ENCODE measurements around the gene CBX6. TPM values are rescaled to one million over a fixed set of nuclear protein-coding genes. Genes with fewer than 3 reads are reported as not detected.

Gene CBX6
- total RNA-seq, 3 donors from 2014 or later (not counting 1 experiment from before 2014, with no cell fraction given): 68.0 to 81.5 (median 75.7) TPM

DNA sequence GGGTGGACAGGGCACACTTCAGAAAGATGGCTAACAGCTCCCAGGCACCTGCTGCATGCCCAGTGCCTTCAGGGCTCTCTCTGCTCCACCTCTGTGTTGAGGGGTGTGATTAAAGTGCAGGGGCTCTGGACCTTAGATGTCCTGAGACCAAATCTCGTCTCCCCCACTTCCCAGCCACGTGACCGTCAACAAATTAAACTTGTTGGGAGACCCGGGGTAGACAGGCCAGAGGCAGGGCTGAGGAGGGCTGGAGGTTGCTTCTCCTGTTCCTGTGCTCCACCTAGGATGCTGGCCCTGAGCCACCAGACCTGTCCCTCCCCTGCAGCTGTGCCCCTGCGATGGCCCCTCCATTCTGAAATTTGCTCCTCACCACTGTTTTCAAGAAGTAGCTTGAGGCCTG is 45.2 kb downstream of the CBX6 start:
- H3K4me1 Mint-ChIP-seq: no peaks in the 10 kb centered on the region
- intact Hi-C loops (cut with micrococcal nuclease): no loop called here
- ATAC-seq: no peak
- no peak overlapping the region for H3K4me3 ChIP-seq (ENCODE audit: low read length)
- no peaks in the 10 kb centered on the region for H3K36me3 ChIP-seq (ENCODE audit: control insufficient read depth, insufficient read depth, low read length)
- H3K27ac ChIP-seq (ENCODE audit: low read length): no peak overlapping the region
- TF ChIP-seq, protein P1, sequence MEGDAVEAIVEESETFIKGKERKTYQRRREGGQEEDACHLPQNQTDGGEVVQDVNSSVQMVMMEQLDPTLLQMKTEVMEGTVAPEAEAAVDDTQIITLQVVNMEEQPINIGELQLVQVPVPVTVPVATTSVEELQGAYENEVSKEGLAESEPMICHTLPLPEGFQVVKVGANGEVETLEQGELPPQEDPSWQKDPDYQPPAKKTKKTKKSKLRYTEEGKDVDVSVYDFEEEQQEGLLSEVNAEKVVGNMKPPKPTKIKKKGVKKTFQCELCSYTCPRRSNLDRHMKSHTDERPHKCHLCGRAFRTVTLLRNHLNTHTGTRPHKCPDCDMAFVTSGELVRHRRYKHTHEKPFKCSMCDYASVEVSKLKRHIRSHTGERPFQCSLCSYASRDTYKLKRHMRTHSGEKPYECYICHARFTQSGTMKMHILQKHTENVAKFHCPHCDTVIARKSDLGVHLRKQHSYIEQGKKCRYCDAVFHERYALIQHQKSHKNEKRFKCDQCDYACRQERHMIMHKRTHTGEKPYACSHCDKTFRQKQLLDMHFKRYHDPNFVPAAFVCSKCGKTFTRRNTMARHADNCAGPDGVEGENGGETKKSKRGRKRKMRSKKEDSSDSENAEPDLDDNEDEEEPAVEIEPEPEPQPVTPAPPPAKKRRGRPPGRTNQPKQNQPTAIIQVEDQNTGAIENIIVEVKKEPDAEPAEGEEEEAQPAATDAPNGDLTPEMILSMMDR (IDR thresholded peaks at IDR 0.05): no peak
- no peaks in the 10 kb centered on the region for H3K9me3 ChIP-seq (ENCODE audit: control insufficient read depth, insufficient read depth, low read length)
- DNase-seq: no peak
- no peaks in the 10 kb centered on the region for H3K27me3 Mint-ChIP-seq (ENCODE audit: low read depth in 2 of 2)
- no peaks in the 10 kb centered on the region for H3K9me3 Mint-ChIP-seq
- no peaks in the 10 kb centered on the region for H3K27me3 ChIP-seq (ENCODE audit: control insufficient read depth, insufficient read depth, low read length)
- WGBS (ENCODE audit: insufficient coverage): 86% methylated on average over 5 of the region's 5 CpGs
- no peak overlapping the region for H3K27ac Mint-ChIP-seq
- H3K4me1 ChIP-seq (ENCODE audit: control insufficient read depth, insufficient read depth, low read length): no peaks in the 10 kb centered on the region
- H3K4me3 Mint-ChIP-seq: no peak overlapping the region
- H3K36me3 Mint-ChIP-seq: no peaks in the 10 kb centered on the region

DNA sequence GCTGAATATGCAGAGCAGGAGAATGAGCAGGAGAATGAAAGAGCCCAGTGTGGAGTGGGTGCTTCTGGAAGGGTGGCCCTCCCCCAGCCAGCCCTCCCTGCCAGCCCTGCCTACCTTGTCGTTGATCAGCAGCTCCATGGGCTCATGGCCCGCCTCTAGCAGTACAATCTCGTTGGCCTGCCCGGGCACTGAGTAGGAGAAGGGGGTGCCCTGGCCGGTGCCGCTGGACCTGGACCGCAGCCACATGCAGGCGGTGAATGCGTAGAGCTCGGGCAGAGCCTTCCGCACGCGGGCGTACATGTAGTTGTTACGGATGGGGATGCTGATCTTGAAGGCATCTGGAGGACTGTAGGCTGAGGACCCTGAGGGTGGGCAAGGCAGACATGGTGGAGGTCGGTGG is 45.6 kb downstream of the CBX6 start:
- Histone ChIP-seq H3K27ac (ENCODE audit: low read length) (no peak overlapping the region), H3K4me3 (ENCODE audit: low read length) (no peak overlapping the region), H3K27me3 (ENCODE audit: control insufficient read depth, insufficient read depth, low read length) (no peaks in the 10 kb centered on the region), H3K36me3 (ENCODE audit: control insufficient read depth, insufficient read depth, low read length) (no peaks in the 10 kb centered on the region), H3K9me3 (ENCODE audit: control insufficient read depth, insufficient read depth, low read length) (no peaks in the 10 kb centered on the region), H3K4me1 (ENCODE audit: control insufficient read depth, insufficient read depth, low read length) (no peaks in the 10 kb centered on the region)
- ATAC-seq (no peak), DNase-seq (no peak)
- no peaks in the 10 kb centered on the region for H3K36me3 Mint-ChIP-seq
- no peak overlapping the region for H3K4me3 Mint-ChIP-seq
- no peaks in the 10 kb centered on the region for H3K9me3 Mint-ChIP-seq
- intact Hi-C loops (cut with micrococcal nuclease): no loop called here
- TF ChIP-seq, protein P1 (IDR thresholded peaks at IDR 0.05): no peak
- WGBS (ENCODE audit: insufficient coverage): 92% methylated on average over 16 of the region's 16 CpGs
- H3K27me3 Mint-ChIP-seq (ENCODE audit: low read depth in 2 of 2): no peaks in the 10 kb centered on the region
- H3K4me1 Mint-ChIP-seq: no peaks in the 10 kb centered on the region
- H3K27ac Mint-ChIP-seq: no peak overlapping the region

- Histone ChIP-seq H3K27me3 (ENCODE audit: control insufficient read depth, insufficient read depth, low read length) (no peaks in the 10 kb centered on the region), H3K36me3 (ENCODE audit: control insufficient read depth, insufficient read depth, low read length) (no peaks in the 10 kb centered on the region), H3K27ac (ENCODE audit: low read length) (no peak overlapping the region), H3K4me1 (ENCODE audit: control insufficient read depth, insufficient read depth, low read length) (no peaks in the 10 kb centered on the region), H3K9me3 (ENCODE audit: control insufficient read depth, insufficient read depth, low read length) (no peaks in the 10 kb centered on the region), H3K4me3 (ENCODE audit: low read length) (no peak overlapping the region)
- TF ChIP-seq, protein P1 (IDR thresholded peaks at IDR 0.05): no peak
- intact Hi-C loops (cut with micrococcal nuclease): no loop called here
- H3K4me3 Mint-ChIP-seq: no peak overlapping the region
- H3K27me3 Mint-ChIP-seq (ENCODE audit: low read depth in 2 of 2): no peaks in the 10 kb centered on the region
- peak; percentile 27 to 70 for DNase-seq
- 17% methylated on average over 4 of the region's 4 CpGs for WGBS (ENCODE audit: insufficient coverage)
- peak; percentile 70 to 98 (median 88) for ATAC-seq
- H3K36me3 Mint-ChIP-seq: no peaks in the 10 kb centered on the region
- no peaks in the 10 kb centered on the region for H3K4me1 Mint-ChIP-seq
- H3K27ac Mint-ChIP-seq: no peak overlapping the region
- H3K9me3 Mint-ChIP-seq: no peaks in the 10 kb centered on the region
Observed at GRCh38 chr22:38824585-38824984, 47.4 kb downstream of the CBX6 start.

GRCh38 chr22:38823637-38824036 is 48.4 kb downstream of the CBX6 start:
- WGBS (ENCODE audit: insufficient coverage): 81% methylated on average over 2 of the region's 2 CpGs
- Histone ChIP-seq H3K4me3 (ENCODE audit: low read length) (no peak overlapping the region), H3K4me1 (ENCODE audit: control insufficient read depth, insufficient read depth, low read length) (no peaks in the 10 kb centered on the region), H3K36me3 (ENCODE audit: control insufficient read depth, insufficient read depth, low read length) (no peaks in the 10 kb centered on the region), H3K27ac (ENCODE audit: low read length) (no peak overlapping the region), H3K27me3 (ENCODE audit: control insufficient read depth, insufficient read depth, low read length) (no peaks in the 10 kb centered on the region), H3K9me3 (ENCODE audit: control insufficient read depth, insufficient read depth, low read length) (no peaks in the 10 kb centered on the region)
- H3K27me3 Mint-ChIP-seq (ENCODE audit: low read depth in 2 of 2): no peaks in the 10 kb centered on the region
- DNase-seq (no peak), ATAC-seq (no peak)
- intact Hi-C loops (cut with micrococcal nuclease): no loop called here
- H3K9me3 Mint-ChIP-seq: no peaks in the 10 kb centered on the region
- no peak overlapping the region for H3K4me3 Mint-ChIP-seq
- TF ChIP-seq, protein P1 (IDR thresholded peaks at IDR 0.05): no peak
- H3K4me1 Mint-ChIP-seq: no peaks in the 10 kb centered on the region
- no peaks in the 10 kb centered on the region for H3K36me3 Mint-ChIP-seq
- H3K27ac Mint-ChIP-seq: no peak overlapping the region
